NCI-H1105 treated with DMSO at 0.1 percent for 48 hours (cell line): Measurements from ENCODE around the gene USP13.
"Not testable (repeated sequence)": the region's sequence is repeated elsewhere in the genome, so short reads cannot be mapped to it uniquely, and the experiment has no call there.

Experiments used
- DNase-seq: peaks from one replicate; lab custom pipeline; 2025; lab: John Stamatoyannopoulos, UW

The USP13 gene

DNA sequence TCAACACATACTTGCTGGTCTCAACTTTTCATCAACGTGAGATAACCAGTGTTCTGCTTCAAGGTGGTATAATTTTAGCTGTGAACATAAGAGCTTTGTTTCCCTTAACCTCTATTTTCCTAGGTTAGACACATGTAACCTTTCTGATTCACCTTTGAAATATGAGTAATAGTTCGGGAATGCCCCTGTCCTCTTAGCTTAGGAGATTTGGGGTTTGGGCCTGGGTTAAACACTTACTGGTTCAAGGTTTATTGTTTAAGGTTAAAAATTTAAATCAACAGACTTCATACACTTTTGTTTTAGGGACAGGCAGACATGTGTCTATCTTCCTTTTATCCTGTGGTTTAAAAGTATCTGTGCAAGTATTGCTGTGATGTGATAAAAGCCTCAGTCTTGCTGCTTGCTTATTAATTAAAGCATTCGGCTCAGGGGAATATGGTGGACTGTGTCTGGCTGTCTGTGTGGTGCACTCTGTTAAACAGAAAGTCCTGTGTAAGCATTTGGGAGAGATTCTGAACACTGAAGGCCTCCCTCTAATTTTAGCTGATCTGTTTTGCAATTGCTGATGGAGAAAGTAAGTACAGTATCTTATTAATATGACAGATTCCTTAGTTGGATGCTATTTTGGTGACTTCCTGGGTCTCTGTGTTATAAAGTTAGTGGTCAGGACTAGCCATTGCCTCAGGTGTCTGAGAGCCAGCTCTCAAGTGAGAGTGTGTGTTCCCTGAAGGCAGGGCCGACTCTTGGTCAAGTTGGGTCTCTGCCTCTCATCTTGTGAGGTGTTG lies 81.8 kb downstream of the USP13 start:
- no peak for DNase-seq

DNA sequence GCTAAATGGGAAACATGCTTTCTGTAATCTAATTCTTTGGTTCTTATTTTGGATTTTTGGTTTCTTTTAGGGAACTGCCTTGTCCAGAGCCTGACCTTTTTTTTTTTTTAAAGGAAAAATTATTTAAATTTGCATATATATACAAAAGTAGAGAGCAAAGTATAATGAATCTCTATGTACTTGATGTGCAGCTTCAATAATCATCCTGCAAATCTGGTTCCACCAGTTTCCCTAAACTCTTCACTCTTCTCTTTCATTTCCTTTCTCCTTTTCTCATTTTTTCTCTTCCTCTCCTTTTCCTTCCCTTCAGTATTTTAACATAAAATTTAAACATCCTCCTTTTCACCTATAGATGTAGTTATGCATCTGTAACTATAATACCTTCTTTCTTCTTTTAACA lies 82.5 kb downstream of the USP13 start:
- no peak for DNase-seq

GRCh38 chr3:179738998-179739397 lies 86.2 kb downstream of the USP13 start:
- DNase-seq: no peak

DNA sequence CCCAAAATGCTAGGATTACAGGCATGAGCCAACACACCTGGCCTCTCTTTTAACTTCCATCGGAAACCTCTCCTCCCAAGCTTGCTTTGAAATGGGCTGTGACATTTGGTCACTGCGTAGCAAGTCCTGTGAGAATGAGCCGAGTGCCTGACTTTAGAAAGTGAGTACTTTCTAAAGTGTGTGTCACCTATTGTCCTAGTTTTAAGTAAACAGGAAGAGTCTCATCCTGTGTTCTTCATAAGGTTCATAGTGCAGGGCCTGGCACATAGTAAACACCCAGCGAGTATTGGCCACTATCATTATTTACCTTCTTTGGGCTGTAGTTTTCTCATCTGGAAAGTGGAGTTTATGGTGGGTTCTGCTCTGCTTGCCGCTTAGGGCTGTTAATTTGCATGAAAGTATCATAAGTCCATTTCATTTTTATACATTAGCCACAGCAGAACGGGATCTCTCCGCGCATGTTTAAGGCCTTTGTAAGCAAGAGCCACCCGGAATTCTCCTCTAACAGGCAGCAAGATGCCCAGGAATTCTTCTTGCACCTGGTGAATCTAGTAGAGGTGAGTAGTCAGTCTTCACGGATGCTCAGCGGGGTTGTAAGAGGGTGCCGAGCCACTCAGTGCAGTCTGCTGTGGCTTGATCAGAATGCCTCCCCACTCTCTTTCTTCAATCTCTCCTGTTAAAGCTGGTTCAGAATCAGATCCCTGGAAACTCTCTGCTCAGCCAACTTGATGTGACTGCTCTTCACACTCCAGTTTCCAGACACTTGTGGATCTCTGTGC lies 87.2 kb downstream of the USP13 start:
- DNase-seq: no peak

DNA sequence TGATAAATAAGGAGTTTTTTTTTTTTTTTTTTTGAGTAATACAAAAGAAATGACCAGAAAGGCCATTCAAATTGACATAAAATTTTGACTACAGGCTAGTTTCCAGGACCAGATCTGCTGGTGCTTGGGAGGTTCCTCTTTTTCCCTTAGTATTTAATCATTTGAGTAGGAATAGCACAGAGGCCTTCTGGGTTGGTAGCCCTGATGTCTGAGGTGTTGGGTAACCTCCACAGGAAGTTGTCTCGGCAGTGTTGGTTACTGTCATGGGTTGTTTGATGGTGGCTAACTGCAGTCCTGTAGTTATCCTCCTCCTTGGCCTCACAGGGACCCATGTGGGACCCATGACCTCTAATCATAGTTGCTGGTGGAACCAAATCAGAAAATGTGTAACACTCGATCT lies 91.1 kb downstream of the USP13 start:
- no peak for DNase-seq

- no peak for DNase-seq
These were observed 91.8 kb downstream of the USP13 start for GRCh38 chr3:179744667-179745066.

GRCh38 chr3:179745079-179745478 lies 92.2 kb downstream of the USP13 start:
- no peak for DNase-seq

GRCh38 chr3:179745716-179746115 lies 92.9 kb downstream of the USP13 start:
- DNase-seq: no peak

DNA sequence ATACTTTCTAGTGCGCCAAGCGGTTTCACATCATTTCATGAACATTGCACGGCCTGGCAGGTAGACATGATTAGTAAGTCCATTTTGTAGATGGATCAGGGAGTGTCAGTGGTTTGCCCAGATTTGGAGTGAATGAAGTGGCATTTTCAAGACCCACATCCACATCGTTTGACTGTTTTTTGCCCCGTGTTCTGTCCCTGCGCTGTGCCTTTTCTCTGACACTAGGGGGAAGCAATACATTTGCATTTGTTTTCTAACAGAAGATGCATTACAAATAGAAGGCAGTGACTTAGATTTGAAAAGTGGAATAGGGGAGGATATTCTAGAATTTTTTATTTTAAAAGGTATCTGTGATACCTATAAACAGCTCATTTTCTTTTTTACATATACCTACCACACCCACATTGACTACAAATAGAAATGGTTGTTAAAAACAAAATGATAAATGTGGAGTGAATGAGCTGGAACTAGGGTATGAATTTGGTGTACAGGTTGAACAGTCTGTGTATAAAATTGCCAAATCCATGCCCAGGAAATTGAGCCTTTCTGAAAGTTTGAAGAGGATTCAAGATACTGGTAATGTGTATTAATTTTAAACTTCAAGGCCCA lies 98.0 kb downstream of the USP13 start:
- peak; percentile 38 for DNase-seq

DNA sequence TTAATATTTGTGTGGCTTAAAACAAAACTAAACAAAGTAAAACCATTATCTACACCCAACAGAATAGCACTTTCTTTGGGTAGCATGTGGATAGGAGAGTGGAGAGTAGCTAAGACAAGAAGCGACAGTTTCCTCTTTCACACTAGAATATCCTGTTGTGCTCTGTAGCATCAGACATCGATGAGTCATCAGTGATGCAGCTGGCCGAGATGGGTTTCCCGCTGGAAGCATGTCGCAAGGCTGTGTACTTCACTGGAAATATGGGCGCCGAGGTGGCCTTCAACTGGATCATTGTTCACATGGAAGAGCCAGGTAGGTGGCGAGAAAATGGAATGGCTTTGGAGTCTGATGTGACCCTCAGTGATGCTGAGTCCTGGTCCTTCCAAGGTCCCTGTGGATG lies 108.1 kb downstream of the USP13 start:
- DNase-seq: no peak

- DNase-seq: no peak
These were observed 112.6 kb downstream of the USP13 start for GRCh38 chr3:179765396-179765795.

GRCh38 chr3:179766416-179767133 lies 113.7 kb downstream of the USP13 start:
- DNase-seq: no peak

DNA sequence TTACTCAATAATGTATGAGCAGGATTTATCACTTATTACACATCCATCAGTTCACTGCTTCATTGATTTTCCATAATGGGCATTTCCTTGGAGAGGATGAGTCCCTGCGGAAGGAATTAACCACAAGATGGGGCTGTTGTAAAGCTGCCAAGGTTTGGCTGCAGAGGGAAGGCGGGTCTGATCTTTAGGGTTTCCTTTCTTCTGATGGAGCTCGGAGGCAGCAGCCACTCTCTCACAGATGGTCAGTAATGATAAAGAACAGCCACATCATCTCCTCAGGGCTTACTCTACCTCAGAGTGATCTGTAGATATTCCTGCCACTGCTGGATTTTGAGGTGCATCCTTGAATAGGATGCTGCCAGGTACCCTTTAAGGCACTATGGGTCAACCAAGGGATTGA lies 115.2 kb downstream of the USP13 start:
- DNase-seq: peak; percentile 80

- DNase-seq: no peak
These were observed 116.8 kb downstream of the USP13 start for GRCh38 chr3:179769411-179770247.

DNA sequence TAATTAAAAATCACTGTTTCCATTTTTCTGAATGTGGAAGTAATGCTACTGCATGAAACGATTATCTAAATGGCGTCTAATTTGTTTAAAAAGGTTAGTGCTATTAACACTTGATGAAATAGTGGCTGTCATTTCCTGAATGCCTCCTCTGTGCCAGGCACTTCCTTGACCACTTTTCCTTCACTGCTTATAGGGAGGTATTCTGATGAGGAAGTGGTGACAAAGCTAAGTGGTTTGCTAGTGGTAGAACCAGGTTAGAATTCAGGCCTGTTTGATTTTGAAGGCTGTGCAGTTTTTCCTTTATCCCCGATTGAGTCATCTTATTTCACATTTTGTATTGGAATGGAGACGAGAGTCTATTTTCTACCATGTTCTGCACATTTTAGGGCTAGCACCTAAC lies 119.0 kb downstream of the USP13 start:
- no peak for DNase-seq

GRCh38 chr3:179772297-179772696 lies 119.5 kb downstream of the USP13 start:
- no peak for DNase-seq

DNA sequence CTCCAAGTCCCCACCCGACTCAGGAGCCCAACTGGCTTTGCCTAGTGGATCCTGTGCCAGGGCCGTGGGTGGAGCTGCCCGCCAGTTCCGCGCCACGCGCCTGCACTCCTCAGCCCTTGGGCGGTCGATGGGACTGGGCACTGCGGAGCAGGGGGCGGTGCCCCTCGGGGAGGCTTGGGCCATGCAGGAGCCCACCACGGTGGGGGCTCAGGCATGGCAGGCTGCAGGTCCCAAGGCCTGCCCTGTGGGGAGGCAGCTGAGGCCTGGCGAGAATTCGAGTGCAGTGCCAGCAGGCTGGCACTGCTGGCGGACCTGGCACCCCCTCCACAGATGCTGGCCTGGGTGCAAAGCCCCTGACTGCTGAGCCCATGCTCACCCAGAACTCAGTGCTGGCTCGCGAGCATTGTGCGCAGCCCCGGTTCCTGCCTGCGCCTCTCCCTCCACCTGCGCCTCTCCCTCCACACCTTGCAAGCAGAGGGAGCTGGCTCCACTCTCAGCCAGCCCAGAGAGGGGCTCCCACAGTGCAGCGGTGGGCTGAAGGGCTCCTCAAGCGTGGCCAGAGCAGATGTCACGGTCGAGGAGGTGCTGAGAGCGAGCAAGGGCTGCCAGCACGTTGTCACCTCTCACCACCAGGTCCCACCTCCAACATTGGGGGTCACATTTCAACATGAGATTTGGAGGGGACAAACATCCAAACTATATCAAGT lies 122.7 kb downstream of the USP13 start:
- DNase-seq: no peak

GRCh38 chr3:179782841-179783240 lies 130.0 kb downstream of the USP13 start:
- DNase-seq: not testable (repeated sequence)

DNA sequence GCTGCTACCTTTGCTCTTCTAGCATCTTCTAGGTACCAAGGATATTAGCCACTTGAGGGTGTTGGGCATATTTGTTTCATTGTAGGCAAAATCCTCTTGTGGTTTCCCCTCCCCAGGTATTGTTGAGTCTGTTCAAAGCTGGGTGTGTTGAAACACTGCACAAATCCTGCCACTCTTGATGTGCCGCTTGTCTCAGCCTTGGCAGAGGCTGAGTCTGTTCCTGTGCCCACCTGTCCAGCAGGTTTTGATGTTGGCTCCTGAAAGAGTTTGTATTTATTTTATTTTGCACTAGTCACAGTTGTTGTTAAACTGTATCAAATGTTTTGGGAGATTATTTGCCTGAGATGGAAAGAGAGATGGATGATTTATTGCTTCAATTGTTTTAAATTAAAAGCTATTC lies 136.2 kb downstream of the USP13 start:
- DNase-seq: no peak

GRCh38 chr3:179791793-179792192 lies 139.0 kb downstream of the USP13 start:
- DNase-seq: no peak

DNA sequence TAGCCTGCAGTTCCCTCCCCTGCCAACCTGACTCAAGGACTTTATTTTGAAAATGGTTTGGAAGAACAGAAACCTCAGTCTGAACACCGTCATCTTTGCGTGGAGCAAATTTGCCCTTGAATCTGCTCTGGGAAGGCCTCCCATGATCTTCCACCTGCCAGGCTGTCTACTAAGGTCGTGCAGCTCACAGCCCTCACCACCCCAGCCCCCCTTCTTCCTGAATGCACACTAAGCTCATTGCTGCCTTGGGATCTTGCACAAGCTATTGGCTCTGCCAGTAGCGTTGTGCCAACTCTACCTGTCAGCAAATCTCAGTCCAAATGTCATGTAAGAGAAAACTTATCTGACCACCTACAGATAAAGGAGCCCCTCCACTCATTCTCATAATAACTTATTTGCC lies 141.5 kb downstream of the USP13 start:
- no peak for DNase-seq
